Adrenal gland (tissue), 12 donors: ENCODE measurements around the gene NXPE1. TPM values are rescaled to one million over a fixed set of nuclear protein-coding genes. Genes with fewer than 3 reads are reported as not detected.

ENCODE experiments used
- DNase-seq, 7 donors: peaks; one replicate each; pipeline ENCODE4 v3.0.0-alpha.2; 2019 to 2020
- H3K27ac ChIP-seq, 5 donors: fragments of 200-600 bp; sonication (generic) in 4 of 5; 1 replicate in 3 of 5; 2 replicates in 2 of 5; pipeline versions ENCODE4 v1.5.1 to v1.8.0; 2016 to 2020; ENCODE audit warnings: mild to moderate bottlenecking in 1 of 5
- H3K27me3 ChIP-seq: fragments of 200-600 bp; 2 replicates; pipeline ENCODE4 v1.8.0; 2021
- H3K36me3 ChIP-seq, 2 donors: fragments of 200-600 bp; replicated peaks in 1 of 2; 1 replicate in 1 of 2; 2 replicates in 1 of 2; pipeline versions ENCODE4 v1.5.1 to v1.8.0; 2018 to 2022
- H3K4me1 ChIP-seq, 2 donors: fragments of 200-600 bp; replicated peaks in 1 of 2; 1 replicate in 1 of 2; 2 replicates in 1 of 2; pipeline versions ENCODE4 v1.5.1 to v1.8.0; 2018 to 2021
- H3K4me3 ChIP-seq, 4 donors: fragments of 200-600 bp; sonication (generic) in 3 of 4; one replicate each; pipeline ENCODE4 v1.5.1; 2016 to 2018
- H3K9me3 ChIP-seq, 3 donors: fragments of 200-600 bp; sonication (generic) in 1 of 3; replicated peaks in 1 of 3; 1 replicate in 2 of 3; 2 replicates in 1 of 3; pipeline versions ENCODE4 v1.5.1 to v1.8.0; 2016 to 2021
- CTCF ChIP-seq, 6 experiments: fragments of 450-650 bp in 4 of 6; fragments of 200-600 bp in 2 of 6; sonication (generic) in 1 of 6; IDR thresholded peaks; 1 replicate in 5 of 6; 2 replicates in 1 of 6; pipeline versions ENCODE4 v1.5.1 to v1.8.0; 2016 to 2021; ENCODE audit warnings: antibody characterized with exemption in 6 of 6, mild to moderate bottlenecking in 2 of 6, moderate library complexity in 1 of 6
- POLR2A ChIP-seq, 2 donors: fragments of 450-650 bp; IDR thresholded peaks; one replicate each; pipeline ENCODE4 v1.6.1; 2017; ENCODE audit warnings: antibody characterized with exemption in 2 of 2, mild to moderate bottlenecking in 2 of 2, moderate library complexity in 1 of 2
- WGBS, 4 donors: extraction: QIAGEN DNeasy Blood & Tissue Kit in 2 of 4; methylation state at CpG; one replicate each; pipeline versions ENCODE4 v1.1.5 to v1.1.7; 2013 to 2017; 5-methylcytosine and 5-hydroxymethylcytosine counted together
- intact Hi-C, 2 donors: fragments of 100-400 bp; cut with DNase I; formaldehyde crosslinking; loops; one replicate each; pipeline versions ENCODE4 v1.14.1 to v1.15.0; 2022 to 2023
- polyA plus RNA-seq, 3 donors: library from polyadenylated mRNA; stranded (reverse); fragments of 200-250 nt in 2 of 3; fragments of 350-450 nt in 1 of 3; fragmentation: Illumina TruSeq in 1 of 3; extraction: RNeasy Lipid Tissue Mini Kit (QIAGEN cat#74804) in 1 of 3; gene quantifications; one replicate each; pipeline ENCODE4 v1.2.3, GENCODE V29; 2013 to 2014
- total RNA-seq, 9 donors: library from RNA; depleted of rRNA in 4 of 9; stranded (reverse); fragments of >200 nt in 4 of 9; fragments of 120-200 nt in 1 of 9; fragmentation: NEBNext Ultra II Directional in 1 of 9; extraction: Animal tissue kit (Norgen Biotek cat#: 25700) in 1 of 9; gene quantifications; one replicate each; pipeline versions ENCODE4 v1.1.0 to v1.2.4, GENCODE V29; 2013 to 2023
- donor health status: healthy with polysubstance abuse.
- donor health status: Bipolar disorder and iron deficiency.
- donor health status: DM: yes; HTN: yes; CAD: no.
- donor health status: DM: no; HTN: no; CAD: no.
- donor health status: DM: no; HTN: no; CAD: no.
- donor health status: DM: yes; HTN: yes; CAD: no.

The NXPE1 gene
- total and polyA plus RNA-seq, 12 donors = 0.15 TPM; not detected in 11

GRCh38 chr11:114482114-114482513, 77.6 kb downstream of the NXPE1 start:
- H3K27me3 ChIP-seq = no peaks in the 10 kb centered on the region
- H3K4me3 ChIP-seq = no peak overlapping the region
- no peaks in the 10 kb centered on the region for H3K36me3 ChIP-seq
- no peak overlapping the region for H3K27ac ChIP-seq
- intact Hi-C loops = no loop called here
- TF ChIP-seq POLR2A (IDR thresholded peaks at IDR 0.05) = no peak
- TF ChIP-seq CTCF (IDR thresholded peaks at IDR 0.05) = no peak
- no peaks in the 10 kb centered on the region for H3K9me3 ChIP-seq
- no peak for DNase-seq
- WGBS, 4 donors = 69 to 93% (median 79%) methylated on average over 1 of the region's 1 CpG
- H3K4me1 ChIP-seq = no peaks in the 10 kb centered on the region

- Histone ChIP-seq H3K27ac (no peak overlapping the region), H3K9me3 (no peaks in the 10 kb centered on the region), H3K27me3 (no peaks in the 10 kb centered on the region), H3K36me3 (no peaks in the 10 kb centered on the region), H3K4me3 (no peak overlapping the region), H3K4me1 (no peaks in the 10 kb centered on the region)
- no peak for DNase-seq
- intact Hi-C loops = no loop called here
- TF ChIP-seq CTCF (IDR thresholded peaks at IDR 0.05) (no peak), POLR2A (IDR thresholded peaks at IDR 0.05) (no peak)
- 75 to 91% (median 86%) methylated on average over 1 of the region's 1 CpG for WGBS, 4 donors
Observed at GRCh38 chr11:114479331-114479730, 80.3 kb downstream of the NXPE1 start.

GRCh38 chr11:114478768-114479167, 80.9 kb downstream of the NXPE1 start:
- no peak for DNase-seq
- no peak for TF ChIP-seq POLR2A (IDR thresholded peaks at IDR 0.05)
- no peak for TF ChIP-seq CTCF (IDR thresholded peaks at IDR 0.05)
- no peaks in the 10 kb centered on the region for H3K27me3 ChIP-seq
- H3K9me3 ChIP-seq = no peaks in the 10 kb centered on the region
- no peak overlapping the region for H3K27ac ChIP-seq
- WGBS, 4 donors = 74 to 86% (median 77%) methylated on average over 4 of the region's 4 CpGs
- H3K4me1 ChIP-seq = no peaks in the 10 kb centered on the region
- intact Hi-C loops = no loop called here
- no peaks in the 10 kb centered on the region for H3K36me3 ChIP-seq
- H3K4me3 ChIP-seq = no peak overlapping the region

GRCh38 chr11:114478001-114478410, 81.7 kb downstream of the NXPE1 start:
- DNase-seq = no peak
- H3K4me3 ChIP-seq = no peak overlapping the region
- TF ChIP-seq POLR2A (IDR thresholded peaks at IDR 0.05) = no peak
- no peak for TF ChIP-seq CTCF (IDR thresholded peaks at IDR 0.05)
- H3K27ac ChIP-seq = no peak overlapping the region
- no peaks in the 10 kb centered on the region for H3K9me3 ChIP-seq
- intact Hi-C loops = no loop called here
- no peaks in the 10 kb centered on the region for H3K27me3 ChIP-seq
- H3K4me1 ChIP-seq = no peaks in the 10 kb centered on the region
- H3K36me3 ChIP-seq = no peaks in the 10 kb centered on the region
- WGBS, 4 donors = 30 to 46% (median 43%) methylated on average over 2 of the region's 2 CpGs
